Measurements from ENCODE around the gene ULK3. TPM values are rescaled to one million over a fixed set of nuclear protein-coding genes. Genes with fewer than 3 reads are reported as not detected.

ULK3 gene
- total RNA-seq, 1 donor, result 17.3 TPM

DNA sequence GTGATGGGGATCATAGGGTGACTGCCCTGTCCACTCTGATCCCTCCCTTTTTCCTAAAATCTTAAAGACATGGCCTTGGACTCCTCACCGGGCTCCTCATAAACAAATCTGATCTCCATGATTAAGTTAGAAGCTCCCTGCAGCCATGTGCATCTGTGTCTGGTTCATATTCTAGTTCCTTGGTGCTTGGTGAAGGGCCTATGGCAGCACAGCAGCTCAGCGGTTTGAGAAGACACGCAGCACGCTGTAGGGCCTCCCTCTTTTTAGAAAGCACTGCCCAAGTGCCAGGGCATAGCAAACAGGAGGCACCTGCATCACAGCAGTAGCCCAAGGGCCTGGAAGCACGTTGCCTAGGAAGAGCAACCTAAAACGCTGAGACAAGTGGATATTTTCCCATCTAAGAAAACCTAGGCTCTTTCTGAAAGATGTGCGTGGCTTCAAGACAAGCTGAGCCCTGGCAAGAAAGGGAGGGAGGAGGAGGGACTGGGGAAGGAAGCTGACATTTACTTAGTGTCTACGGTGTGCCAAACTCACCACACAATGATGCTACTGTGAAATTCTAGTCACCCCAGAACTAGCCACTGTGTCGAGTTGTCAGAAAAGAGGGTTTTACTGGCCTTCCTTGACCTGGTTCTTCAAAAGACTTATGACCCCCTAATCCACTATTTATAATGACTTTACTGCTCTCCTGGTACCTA lies 14.9 kb upstream of the ULK3 start:
- no peak for DNase-seq (ENCODE audit: low read depth)
- TF ChIP-seq, protein P1, sequence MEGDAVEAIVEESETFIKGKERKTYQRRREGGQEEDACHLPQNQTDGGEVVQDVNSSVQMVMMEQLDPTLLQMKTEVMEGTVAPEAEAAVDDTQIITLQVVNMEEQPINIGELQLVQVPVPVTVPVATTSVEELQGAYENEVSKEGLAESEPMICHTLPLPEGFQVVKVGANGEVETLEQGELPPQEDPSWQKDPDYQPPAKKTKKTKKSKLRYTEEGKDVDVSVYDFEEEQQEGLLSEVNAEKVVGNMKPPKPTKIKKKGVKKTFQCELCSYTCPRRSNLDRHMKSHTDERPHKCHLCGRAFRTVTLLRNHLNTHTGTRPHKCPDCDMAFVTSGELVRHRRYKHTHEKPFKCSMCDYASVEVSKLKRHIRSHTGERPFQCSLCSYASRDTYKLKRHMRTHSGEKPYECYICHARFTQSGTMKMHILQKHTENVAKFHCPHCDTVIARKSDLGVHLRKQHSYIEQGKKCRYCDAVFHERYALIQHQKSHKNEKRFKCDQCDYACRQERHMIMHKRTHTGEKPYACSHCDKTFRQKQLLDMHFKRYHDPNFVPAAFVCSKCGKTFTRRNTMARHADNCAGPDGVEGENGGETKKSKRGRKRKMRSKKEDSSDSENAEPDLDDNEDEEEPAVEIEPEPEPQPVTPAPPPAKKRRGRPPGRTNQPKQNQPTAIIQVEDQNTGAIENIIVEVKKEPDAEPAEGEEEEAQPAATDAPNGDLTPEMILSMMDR (IDR thresholded peaks at IDR 0.05; ENCODE audit: insufficient read depth, low read depth, low read length), result no peak
- H3K4me3 ChIP-seq (ENCODE audit: low read depth, low read length), result no peak overlapping the region

- TF ChIP-seq, protein P1 (IDR thresholded peaks at IDR 0.05; ENCODE audit: insufficient read depth, low read depth, low read length), result no peak
- no peak for DNase-seq (ENCODE audit: low read depth)
- H3K4me3 ChIP-seq (ENCODE audit: low read depth, low read length), result no peak overlapping the region
These were observed 14.2 kb upstream of the ULK3 start for GRCh38 chr15:74857082-74857655.

- TF ChIP-seq, protein P1 (IDR thresholded peaks at IDR 0.05; ENCODE audit: insufficient read depth, low read depth, low read length), result no peak
- DNase-seq (ENCODE audit: low read depth), result no peak
These were observed 13.6 kb upstream of the ULK3 start for GRCh38 chr15:74856537-74856936.

DNA sequence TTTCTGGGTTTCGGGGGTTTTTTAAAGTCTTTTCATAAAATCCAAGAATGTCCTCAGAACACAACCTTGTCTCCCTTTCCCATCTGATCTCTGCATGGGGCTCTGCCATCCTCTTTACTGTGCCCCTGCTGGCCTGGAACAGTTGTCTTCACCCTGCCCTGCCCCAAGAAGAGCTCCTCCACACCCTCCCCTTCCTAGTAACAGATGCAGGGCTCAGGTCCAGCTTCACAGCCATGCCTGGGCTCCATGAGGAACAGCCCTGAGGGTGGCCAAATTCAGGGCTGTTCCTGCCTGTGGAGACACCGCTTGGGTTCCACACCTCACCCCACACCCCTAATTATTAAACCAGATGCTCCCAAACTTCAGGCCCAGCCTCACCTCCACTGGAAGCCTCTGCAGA lies 12.9 kb upstream of the ULK3 start:
- DNase-seq (ENCODE audit: low read depth), result no peak
- TF ChIP-seq, protein P1 (IDR thresholded peaks at IDR 0.05; ENCODE audit: insufficient read depth, low read depth, low read length), result no peak
- H3K4me3 ChIP-seq (ENCODE audit: low read depth, low read length), result no peak overlapping the region

More at GRCh38 chr15:74856537-74856936, 13.6 kb upstream of the ULK3 start:
- H3K4me3 ChIP-seq (ENCODE audit: low read depth, low read length), result no peak overlapping the region

DNA sequence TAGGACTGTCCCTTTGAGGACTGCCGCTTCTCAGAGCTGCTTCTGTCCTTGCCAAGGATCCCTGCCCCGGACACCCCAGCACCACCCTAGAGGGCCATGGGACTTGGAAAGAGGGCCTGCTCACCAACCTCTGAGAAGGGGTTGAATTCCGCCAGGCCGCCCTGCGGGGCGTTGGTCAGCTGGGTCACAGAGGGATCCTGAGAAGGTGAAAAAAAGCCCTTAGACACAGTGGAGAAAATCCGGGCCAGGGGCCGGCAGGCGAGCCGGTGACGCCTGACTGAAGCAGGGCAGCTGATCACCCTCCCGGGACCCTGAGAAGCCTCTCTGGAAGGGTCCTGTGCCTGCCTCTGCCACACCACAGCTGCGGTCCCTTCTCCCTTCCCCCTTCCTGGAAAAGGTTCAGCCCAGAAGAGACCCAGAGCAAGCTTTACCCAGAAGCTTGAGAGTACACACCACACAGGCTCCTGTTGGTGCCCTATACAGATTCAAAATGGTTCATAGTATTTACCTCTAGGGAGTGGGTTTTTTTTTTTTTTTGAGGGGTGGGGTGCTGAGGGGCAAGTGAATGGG lies 11.6 kb upstream of the ULK3 start:
- H3K4me3 ChIP-seq (ENCODE audit: low read depth, low read length), result no peak overlapping the region
- TF ChIP-seq, protein P1 (IDR thresholded peaks at IDR 0.05; ENCODE audit: insufficient read depth, low read depth, low read length), result no peak
- no peak for DNase-seq (ENCODE audit: low read depth)

GRCh38 chr15:74851960-74852359 lies 9.0 kb upstream of the ULK3 start:
- TF ChIP-seq, protein P1 (IDR thresholded peaks at IDR 0.05; ENCODE audit: insufficient read depth, low read depth, low read length), result no peak
- no peak for DNase-seq (ENCODE audit: low read depth)
- H3K4me3 ChIP-seq (ENCODE audit: low read depth, low read length), result no peak overlapping the region
